ENCODE data around the gene DHX32.
"Not testable (repeated sequence)": the region's sequence is repeated elsewhere in the genome, so short reads cannot be mapped to it uniquely, and the experiment has no call there.

Gene DHX32, protein sequence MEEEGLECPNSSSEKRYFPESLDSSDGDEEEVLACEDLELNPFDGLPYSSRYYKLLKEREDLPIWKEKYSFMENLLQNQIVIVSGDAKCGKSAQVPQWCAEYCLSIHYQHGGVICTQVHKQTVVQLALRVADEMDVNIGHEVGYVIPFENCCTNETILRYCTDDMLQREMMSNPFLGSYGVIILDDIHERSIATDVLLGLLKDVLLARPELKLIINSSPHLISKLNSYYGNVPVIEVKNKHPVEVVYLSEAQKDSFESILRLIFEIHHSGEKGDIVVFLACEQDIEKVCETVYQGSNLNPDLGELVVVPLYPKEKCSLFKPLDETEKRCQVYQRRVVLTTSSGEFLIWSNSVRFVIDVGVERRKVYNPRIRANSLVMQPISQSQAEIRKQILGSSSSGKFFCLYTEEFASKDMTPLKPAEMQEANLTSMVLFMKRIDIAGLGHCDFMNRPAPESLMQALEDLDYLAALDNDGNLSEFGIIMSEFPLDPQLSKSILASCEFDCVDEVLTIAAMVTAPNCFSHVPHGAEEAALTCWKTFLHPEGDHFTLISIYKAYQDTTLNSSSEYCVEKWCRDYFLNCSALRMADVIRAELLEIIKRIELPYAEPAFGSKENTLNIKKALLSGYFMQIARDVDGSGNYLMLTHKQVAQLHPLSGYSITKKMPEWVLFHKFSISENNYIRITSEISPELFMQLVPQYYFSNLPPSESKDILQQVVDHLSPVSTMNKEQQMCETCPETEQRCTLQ

DNA sequence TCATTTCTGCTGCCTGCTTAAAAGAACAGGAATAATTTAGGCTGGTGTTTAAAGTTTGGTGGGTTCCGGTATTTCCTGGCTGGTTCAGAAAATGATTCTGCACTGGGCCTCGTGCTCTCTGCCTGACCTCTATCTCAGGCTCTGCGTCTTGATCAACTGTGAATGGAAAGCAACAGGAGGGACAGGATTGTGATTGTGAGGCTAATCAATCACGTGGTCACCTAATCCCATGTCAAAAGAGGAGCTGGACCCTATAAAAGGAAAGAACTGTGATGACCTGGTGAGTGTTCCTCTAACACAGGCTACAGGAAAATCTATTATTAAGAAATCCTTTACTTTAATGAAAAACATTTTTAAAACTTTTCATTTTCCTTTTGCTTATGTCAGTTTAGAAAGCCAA lies at the start of gene DHX32:
TSS of gene DHX32 (minus strand) at position 101 of the 400 bp plus-strand sequence. CDS start 468 bp downstream, outside the sequence.
- TF ChIP-seq, protein P1, sequence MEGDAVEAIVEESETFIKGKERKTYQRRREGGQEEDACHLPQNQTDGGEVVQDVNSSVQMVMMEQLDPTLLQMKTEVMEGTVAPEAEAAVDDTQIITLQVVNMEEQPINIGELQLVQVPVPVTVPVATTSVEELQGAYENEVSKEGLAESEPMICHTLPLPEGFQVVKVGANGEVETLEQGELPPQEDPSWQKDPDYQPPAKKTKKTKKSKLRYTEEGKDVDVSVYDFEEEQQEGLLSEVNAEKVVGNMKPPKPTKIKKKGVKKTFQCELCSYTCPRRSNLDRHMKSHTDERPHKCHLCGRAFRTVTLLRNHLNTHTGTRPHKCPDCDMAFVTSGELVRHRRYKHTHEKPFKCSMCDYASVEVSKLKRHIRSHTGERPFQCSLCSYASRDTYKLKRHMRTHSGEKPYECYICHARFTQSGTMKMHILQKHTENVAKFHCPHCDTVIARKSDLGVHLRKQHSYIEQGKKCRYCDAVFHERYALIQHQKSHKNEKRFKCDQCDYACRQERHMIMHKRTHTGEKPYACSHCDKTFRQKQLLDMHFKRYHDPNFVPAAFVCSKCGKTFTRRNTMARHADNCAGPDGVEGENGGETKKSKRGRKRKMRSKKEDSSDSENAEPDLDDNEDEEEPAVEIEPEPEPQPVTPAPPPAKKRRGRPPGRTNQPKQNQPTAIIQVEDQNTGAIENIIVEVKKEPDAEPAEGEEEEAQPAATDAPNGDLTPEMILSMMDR (conservative IDR thresholded peaks at IDR 0.05; ENCODE audit: low read depth): no peak
- no peak for DNase-seq (ENCODE audit: low spot score)
- POLR2A ChIA-PET (ENCODE audit: low non-redundant PET): no interaction called here
- no peak within 1 kb of the TSS for H3K27ac ChIP-seq
- CTCF ChIA-PET: interaction anchor here (0.6 kb wide), 3 partner anchors 10 to 546 kb away, joined by 3 read pairs; no protein-coding TSS in a partner anchor

DNA sequence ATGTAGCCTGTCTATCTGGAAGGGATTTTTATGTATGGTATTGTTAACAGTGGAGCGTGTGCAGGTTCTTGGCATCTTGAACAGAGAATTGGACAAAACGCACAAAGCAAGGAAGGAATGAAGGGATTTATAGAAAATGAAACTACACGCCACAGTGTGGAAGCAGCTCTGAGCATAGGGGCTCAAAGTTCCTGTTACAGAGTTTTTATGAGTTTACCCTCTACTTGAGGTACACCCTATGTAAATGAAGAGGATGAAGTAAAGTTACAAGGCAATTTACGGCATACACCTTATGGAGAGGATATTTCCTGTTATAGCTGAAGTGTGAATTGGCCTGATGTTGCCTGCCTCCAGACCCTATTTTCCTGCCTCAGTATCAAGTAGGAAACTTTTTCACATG lies 48.5 kb upstream of the DHX32 start:
- ChIA-PET CTCF (no interaction called here), POLR2A (ENCODE audit: low non-redundant PET) (no interaction called here)
- no peak for DNase-seq (ENCODE audit: low spot score)
- H3K27ac ChIP-seq: no peak overlapping the region
- TF ChIP-seq, protein P1 (conservative IDR thresholded peaks at IDR 0.05; ENCODE audit: low read depth): no peak

DNA sequence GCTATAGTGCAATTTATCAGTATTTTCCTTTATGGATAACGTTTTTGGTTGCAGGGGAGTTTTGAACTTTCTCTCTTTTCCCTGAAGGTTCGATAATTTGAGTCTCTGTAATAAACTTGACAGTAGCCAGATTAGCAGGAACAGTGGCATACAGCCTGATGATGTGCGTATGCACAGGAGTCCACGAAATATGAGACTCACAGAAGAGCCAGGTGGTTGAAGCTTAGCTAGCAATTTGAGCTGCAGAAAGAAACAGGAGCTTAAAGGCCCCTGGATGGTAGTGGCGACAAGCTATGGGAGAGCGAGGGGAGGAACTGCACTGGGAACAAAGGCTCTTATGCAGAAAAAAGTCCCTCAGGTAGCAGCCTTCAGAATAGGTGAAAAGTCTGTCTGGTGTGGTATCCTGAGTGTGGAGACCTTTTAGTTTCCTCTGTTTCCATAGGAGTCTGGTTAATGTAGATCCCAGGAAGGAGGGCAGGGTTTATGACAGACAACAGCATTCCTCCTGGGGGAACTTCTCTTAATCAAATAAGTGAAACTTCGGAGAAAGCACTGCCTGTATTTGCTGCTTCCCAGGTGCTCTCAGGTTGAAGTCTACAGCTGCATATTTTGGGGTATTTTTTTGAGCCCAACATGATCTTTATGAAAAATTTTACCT lies 48.0 kb upstream of the DHX32 start:
- CTCF ChIA-PET: no interaction called here
- TF ChIP-seq, protein P1 (conservative IDR thresholded peaks at IDR 0.05; ENCODE audit: low read depth): no peak
- POLR2A ChIA-PET (ENCODE audit: low non-redundant PET): no interaction called here
- H3K27ac ChIP-seq: no peak overlapping the region
- no peak for DNase-seq (ENCODE audit: low spot score)

DNA sequence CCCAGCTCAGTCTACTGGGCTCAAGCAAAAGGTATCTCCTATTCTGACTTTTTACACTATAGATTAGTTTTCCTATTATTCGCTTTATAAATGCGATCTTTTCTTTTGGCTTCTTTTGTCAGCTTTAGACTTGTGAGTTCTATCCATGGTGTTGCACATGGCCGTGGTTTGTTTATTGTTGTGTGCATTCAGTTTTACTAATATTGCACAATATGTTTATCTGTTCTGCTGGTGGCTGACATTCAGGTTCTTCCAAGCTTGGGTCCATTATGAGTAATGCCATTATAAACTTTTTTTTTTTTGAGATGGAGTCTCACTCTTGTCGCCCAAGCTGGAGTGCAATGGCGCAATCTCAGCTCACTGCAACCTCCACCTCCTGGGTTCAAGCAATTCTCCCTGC lies 46.2 kb upstream of the DHX32 start:
- DNase-seq (ENCODE audit: low spot score); POLR2A ChIA-PET (ENCODE audit: low non-redundant PET); CTCF ChIA-PET; H3K27ac ChIP-seq: not testable (repeated sequence)

DNA sequence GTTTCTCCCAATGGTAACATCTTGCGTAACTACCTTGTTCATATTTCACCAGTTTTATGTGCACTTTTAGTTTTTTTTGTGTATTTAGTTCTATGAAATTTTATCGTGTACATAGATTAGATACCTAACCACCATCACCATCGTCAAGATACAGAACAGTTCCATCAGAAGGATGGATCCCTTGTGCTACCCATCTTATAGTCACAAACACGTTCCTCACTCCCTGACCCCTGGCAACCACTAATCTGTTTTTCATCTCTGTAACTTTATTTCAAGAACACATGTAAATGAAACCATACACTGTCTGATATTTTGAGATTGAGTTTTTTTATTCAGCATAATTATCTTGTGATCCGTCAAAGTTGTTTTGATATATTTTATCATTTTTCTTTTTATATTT lies 45.2 kb upstream of the DHX32 start:
- TF ChIP-seq, protein P1 (conservative IDR thresholded peaks at IDR 0.05; ENCODE audit: low read depth): no peak
- no peak overlapping the region for H3K27ac ChIP-seq
- DNase-seq (ENCODE audit: low spot score): no peak
- ChIA-PET CTCF (no interaction called here), POLR2A (ENCODE audit: low non-redundant PET) (no interaction called here)

DNA sequence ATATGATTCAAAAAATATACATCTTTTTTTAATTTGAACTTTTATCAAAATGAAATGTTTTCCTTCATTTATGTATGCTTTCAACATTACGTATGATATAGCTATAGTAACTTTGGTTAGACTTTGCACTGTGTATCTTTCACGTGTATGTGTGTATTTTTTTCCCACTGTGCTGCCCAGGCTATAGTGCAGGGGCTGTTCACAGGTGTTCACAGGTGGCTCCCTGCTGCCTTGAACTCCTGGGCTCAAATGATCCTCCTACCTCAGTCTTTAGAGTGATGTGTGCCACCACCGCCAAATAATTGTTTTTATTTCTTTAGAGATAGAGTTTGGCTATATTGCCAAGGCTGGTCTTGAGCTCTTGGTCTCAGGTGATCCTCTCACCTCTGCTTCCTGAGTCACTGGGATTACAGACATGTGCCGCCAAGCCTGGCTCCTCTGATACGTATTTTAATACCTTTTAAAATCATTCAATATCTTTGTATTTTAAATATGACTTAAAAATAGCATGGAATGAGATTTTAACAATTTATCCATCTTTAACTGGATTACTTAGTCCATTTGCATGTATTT lies 44.3 kb upstream of the DHX32 start:
- CTCF ChIA-PET: interaction anchor here (0.6 to 0.7 kb wide), 3 partner anchors 165 to 262 kb away, joined by 3 to 6 read pairs (median 6); no protein-coding TSS in a partner anchor
- POLR2A ChIA-PET (ENCODE audit: low non-redundant PET): no interaction called here
- no peak overlapping the region for H3K27ac ChIP-seq
- DNase-seq (ENCODE audit: low spot score): no peak
- TF ChIP-seq, protein P1 (conservative IDR thresholded peaks at IDR 0.05; ENCODE audit: low read depth): no peak

DNA sequence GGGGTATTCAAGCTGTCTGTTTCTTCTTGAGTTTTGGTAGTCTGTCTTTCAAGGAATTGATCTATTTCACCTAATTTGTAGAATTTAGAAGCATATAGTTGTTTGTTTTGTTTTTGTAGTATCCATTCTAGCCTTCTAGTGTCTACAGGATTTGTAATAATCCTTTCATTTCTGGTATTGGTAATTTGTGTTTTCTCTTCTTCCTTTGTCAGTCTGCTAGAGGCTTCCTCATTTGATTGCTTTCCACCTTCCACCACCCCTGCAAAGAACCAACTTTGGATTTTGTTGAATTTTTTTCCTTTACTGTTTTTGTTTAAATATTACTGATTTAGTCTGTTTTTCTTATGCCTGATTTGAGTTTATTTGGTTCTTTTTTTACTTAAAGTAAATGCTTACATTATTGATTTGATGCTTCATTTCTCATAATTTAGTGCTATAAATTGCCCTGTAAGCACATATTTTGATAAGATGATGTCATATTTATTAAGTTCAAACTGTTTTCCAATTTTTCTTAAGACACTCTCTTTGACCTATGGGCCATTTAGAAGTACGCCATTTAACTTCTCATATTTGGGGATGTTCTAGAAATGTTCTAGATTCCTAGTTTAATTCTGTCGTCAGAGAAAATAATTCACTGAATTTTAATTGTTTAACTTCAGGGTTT lies 40.7 kb upstream of the DHX32 start:
- POLR2A ChIA-PET (ENCODE audit: low non-redundant PET); H3K27ac ChIP-seq; DNase-seq (ENCODE audit: low spot score); CTCF ChIA-PET: not testable (repeated sequence)

DNA sequence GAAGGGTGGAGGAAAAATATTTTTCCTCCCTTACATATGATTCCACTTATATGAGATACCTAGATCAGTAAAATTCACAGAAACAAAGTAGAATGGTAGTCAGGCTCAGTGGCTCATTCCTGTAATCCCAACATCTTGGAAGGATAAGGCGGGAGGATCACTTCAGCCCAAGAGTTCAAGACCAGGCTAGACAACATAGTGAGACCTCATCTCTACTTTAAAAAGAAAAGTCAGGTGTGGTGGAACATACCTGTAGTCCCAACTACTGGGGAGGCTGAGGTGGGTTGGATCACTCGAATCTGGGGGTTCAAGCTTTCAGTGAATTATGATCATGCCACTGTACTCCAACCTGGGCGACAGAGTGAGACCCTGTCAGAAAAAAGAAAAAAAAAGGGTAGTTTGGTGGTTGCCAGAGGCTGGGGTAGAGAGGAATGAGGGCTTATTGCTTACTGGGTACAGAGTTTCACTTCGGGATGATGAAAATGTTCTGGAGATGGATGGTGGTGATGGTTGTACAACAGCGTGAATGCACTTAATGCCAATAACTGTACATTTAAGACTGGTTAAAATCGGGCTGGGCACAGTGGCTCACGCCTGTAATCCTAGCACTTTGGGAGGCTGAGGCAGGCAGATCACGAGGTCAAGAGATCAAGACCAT lies 36.7 kb upstream of the DHX32 start:
- CTCF ChIA-PET; DNase-seq (ENCODE audit: low spot score); H3K27ac ChIP-seq; POLR2A ChIA-PET (ENCODE audit: low non-redundant PET): not testable (repeated sequence)
